PC-9 (cell line): ENCODE data around the gene BCL6B.

ENCODE experiments used
- CTCF ChIP-seq: fragments of 200-600 bp; sonication (generic); conservative IDR thresholded peaks from 2 replicates; pipeline ENCODE4 v1.6.1; 2017; ENCODE audit warnings: mixed run types, antibody characterized with exemption, mild to moderate bottlenecking, moderate library complexity
- EZH2 ChIP-seq: fragments of 200-600 bp; sonication (generic); IDR thresholded peaks from 2 replicates; pipeline ENCODE4 v1.8.0; 2017; ENCODE audit warnings: antibody characterized with exemption, low read depth

- TF ChIP-seq CTCF (peak; percentile 95), EZH2 (no peak)
Observed at GRCh38 chr17:7045492-7046126, 22.8 kb downstream of the BCL6B start.
